ENCODE results near the gene SMIM32. TPM values are rescaled to one million over a fixed set of nuclear protein-coding genes. Genes with fewer than 3 reads are reported as not detected.

SMIM32 gene
- total and polyA plus RNA-seq, 2 experiments from 2014 or later: 0.27 to 0.56 TPM

DNA sequence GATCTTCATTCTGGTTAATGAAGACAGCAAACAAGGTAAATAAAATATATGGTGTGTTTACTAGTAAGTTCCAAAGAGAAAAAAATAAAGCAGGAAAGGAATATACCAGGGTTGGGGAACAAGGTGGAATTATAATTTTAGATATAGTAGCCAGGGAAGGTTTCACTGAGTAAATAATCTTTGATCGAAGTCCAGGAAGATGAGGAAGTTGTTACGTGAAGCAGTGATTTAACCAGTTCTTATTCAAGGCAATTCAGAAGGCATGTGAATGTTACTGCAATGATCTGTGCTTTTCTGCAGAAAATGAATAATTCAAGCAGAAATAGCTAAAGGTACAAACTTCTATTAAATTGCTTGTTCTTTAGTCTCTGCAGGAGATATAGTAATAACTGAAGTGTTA lies 6.2 kb downstream of the SMIM32 start:
- 0 out of 2 replicates have a peak, but pooled peaks cover 6% of the 10 kb centered on the region for H3F3A ChIP-seq (replicated peaks; ENCODE audit: low read depth)
- no peak overlapping the region for H3K27ac ChIP-seq (ENCODE audit: low read depth)
- H3K27me3 ChIP-seq (ENCODE audit: insufficient read depth): peaks cover 46% of the 10 kb centered on the region
- H3K4me1 ChIP-seq (ENCODE audit: insufficient read depth): peaks cover 7% of the 10 kb centered on the region; the same call in 1 of the 2 replicates
- Mint-ChIP-seq H3K4me3 (no peak overlapping the region), H3K27ac (no peak overlapping the region), H3K9me3 (no peaks in the 10 kb centered on the region), H3K36me3 (ENCODE audit: low read depth) (peaks cover 16% of the 10 kb centered on the region), H3K27me3 (ENCODE audit: insufficient read depth, low read depth, poor library complexity) (peaks cover 26% of the 10 kb centered on the region), H3K4me1 (peaks cover 10% of the 10 kb centered on the region; the same call in 2 of the 3 replicates)
- ATAC-seq (no peak), DNase-seq (ENCODE audit: low spot score) (no peak)
- no peak overlapping the region for H2AFZ ChIP-seq
- no peaks in the 10 kb centered on the region for H3K9me2 ChIP-seq (ENCODE audit: insufficient read depth)
- H4K20me1 ChIP-seq (replicated peaks; ENCODE audit: insufficient read depth): peaks cover 12% of the 10 kb centered on the region
- no peak overlapping the region for H3K4me2 ChIP-seq
- TF ChIP-seq STAT1 (IDR thresholded peaks at IDR 0.05; ENCODE audit: unreplicated experiment) (no peak), EZH2 (IDR thresholded peaks at IDR 0.05; ENCODE audit: low read depth, unreplicated experiment) (no peak), ZNF331 (CRISPR knock-in tag; IDR thresholded peaks at IDR 0.05; ENCODE audit: low read depth) (no peak), ZNF114 (CRISPR knock-in tag; IDR thresholded peaks at IDR 0.05) (no peak), ETS1 (IDR thresholded peaks at IDR 0.05) (no peak), REST (IDR thresholded peaks at IDR 0.05; ENCODE audit: unreplicated experiment) (no peak), JUNB (IDR thresholded peaks at IDR 0.05; ENCODE audit: unreplicated experiment) (no peak), ZNF462 (CRISPR knock-in tag; IDR thresholded peaks at IDR 0.05) (no peak), CREB1 (CRISPR knock-in tag; IDR thresholded peaks at IDR 0.05; ENCODE audit: low read depth) (no peak), EZH2phosphoT487 (IDR thresholded peaks at IDR 0.05; ENCODE audit: unreplicated experiment) (no peak), POLR2AphosphoS5 (IDR thresholded peaks at IDR 0.05; ENCODE audit: low read depth) (no peak), NANOG (IDR thresholded peaks at IDR 0.05; ENCODE audit: borderline replicate concordance) (no peak)
- TF ChIP-seq, protein P1, sequence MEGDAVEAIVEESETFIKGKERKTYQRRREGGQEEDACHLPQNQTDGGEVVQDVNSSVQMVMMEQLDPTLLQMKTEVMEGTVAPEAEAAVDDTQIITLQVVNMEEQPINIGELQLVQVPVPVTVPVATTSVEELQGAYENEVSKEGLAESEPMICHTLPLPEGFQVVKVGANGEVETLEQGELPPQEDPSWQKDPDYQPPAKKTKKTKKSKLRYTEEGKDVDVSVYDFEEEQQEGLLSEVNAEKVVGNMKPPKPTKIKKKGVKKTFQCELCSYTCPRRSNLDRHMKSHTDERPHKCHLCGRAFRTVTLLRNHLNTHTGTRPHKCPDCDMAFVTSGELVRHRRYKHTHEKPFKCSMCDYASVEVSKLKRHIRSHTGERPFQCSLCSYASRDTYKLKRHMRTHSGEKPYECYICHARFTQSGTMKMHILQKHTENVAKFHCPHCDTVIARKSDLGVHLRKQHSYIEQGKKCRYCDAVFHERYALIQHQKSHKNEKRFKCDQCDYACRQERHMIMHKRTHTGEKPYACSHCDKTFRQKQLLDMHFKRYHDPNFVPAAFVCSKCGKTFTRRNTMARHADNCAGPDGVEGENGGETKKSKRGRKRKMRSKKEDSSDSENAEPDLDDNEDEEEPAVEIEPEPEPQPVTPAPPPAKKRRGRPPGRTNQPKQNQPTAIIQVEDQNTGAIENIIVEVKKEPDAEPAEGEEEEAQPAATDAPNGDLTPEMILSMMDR (conservative IDR thresholded peaks at IDR 0.05; ENCODE audit: low read depth in 2 of 2): no peak
- no peaks in the 10 kb centered on the region for H3K36me3 ChIP-seq (ENCODE audit: insufficient read depth)
- no peak overlapping the region for H3K4me3 ChIP-seq
- H3K79me2 ChIP-seq (replicated peaks; ENCODE audit: insufficient read depth): no peaks in the 10 kb centered on the region

Measured in GM23338 (cell line).